NCI-H526 (cell line): ENCODE data around the gene KCNK13.
A peak's percentile ranks its signal among the peaks of the same experiment; 100 is the strongest.

ENCODE experiments used
- DNase-seq, 2 experiments: peaks; one replicate each; lab custom pipeline; 2025; lab: John Stamatoyannopoulos, UW

Gene KCNK13

GRCh38 chr14:90060965-90061684 lies 669 bp upstream of the KCNK13 start:
- DNase-seq = peak in 1 of 2 experiments; percentile 27

- DNase-seq = peak in 1 of 2 experiments; percentile 55
These were observed 467 bp downstream of the KCNK13 start for GRCh38 chr14:90062127-90062794.

GRCh38 chr14:90062822-90063539 lies 1.2 kb downstream of the KCNK13 start:
- no peak for DNase-seq

GRCh38 chr14:90072350-90072749 lies 10.6 kb downstream of the KCNK13 start:
- DNase-seq = no peak

GRCh38 chr14:90079576-90079975 lies 17.8 kb downstream of the KCNK13 start:
- no peak for DNase-seq

- DNase-seq = no peak
These were observed 25.6 kb downstream of the KCNK13 start for GRCh38 chr14:90087433-90087832.

GRCh38 chr14:90088176-90088575 lies 26.4 kb downstream of the KCNK13 start:
- no peak for DNase-seq

- DNase-seq = peak in 1 of 2 experiments; percentile 8
These were observed 27.7 kb downstream of the KCNK13 start for GRCh38 chr14:90089486-90089885.

GRCh38 chr14:90091393-90091792 lies 29.6 kb downstream of the KCNK13 start:
- DNase-seq = no peak

GRCh38 chr14:90093942-90094595 lies 32.3 kb downstream of the KCNK13 start:
- no peak for DNase-seq

- DNase-seq = no peak
These were observed 33.3 kb downstream of the KCNK13 start for GRCh38 chr14:90095096-90095495.

- DNase-seq = no peak
These were observed 34.8 kb downstream of the KCNK13 start for GRCh38 chr14:90096566-90096965.

- DNase-seq = no peak
These were observed 42.0 kb downstream of the KCNK13 start for GRCh38 chr14:90103808-90104207.

GRCh38 chr14:90105756-90106155 lies 44.0 kb downstream of the KCNK13 start:
- DNase-seq = no peak

GRCh38 chr14:90107789-90108188 lies 46.0 kb downstream of the KCNK13 start:
- no peak for DNase-seq

- DNase-seq = peak; percentile 23 to 28
These were observed 48.1 kb downstream of the KCNK13 start for GRCh38 chr14:90109858-90110257.

- no peak for DNase-seq
These were observed 50.2 kb downstream of the KCNK13 start for GRCh38 chr14:90111895-90112534.

- peak; percentile 22 to 67 for DNase-seq
These were observed 52.8 kb downstream of the KCNK13 start for GRCh38 chr14:90114554-90114953.

GRCh38 chr14:90115780-90116179 lies 54.0 kb downstream of the KCNK13 start:
- no peak for DNase-seq

- DNase-seq = no peak
These were observed 54.6 kb downstream of the KCNK13 start for GRCh38 chr14:90116444-90116843.

- no peak for DNase-seq
These were observed 56.2 kb downstream of the KCNK13 start for GRCh38 chr14:90118027-90118426.

- no peak for DNase-seq
These were observed 64.5 kb downstream of the KCNK13 start for GRCh38 chr14:90126260-90126659.
